GM18507 (cell line): ENCODE results near the gene DLGAP5.
A peak's percentile ranks its signal among the peaks of the same experiment; 100 is the strongest.

Experiments
- DNase-seq: peaks from one replicate; pipeline ENCODE4 v3.0.0; 2011; ENCODE audit warnings: low read depth; ENCODE audit not compliant: insufficient read length; ENCODE audit errors: extremely low spot score
- FAIRE-seq: peaks from 2 replicates; lab custom pipeline; 2011; peaks lifted over from hg19 to GRCh38; lab: Jason Lieb, UNC

DLGAP5 gene

GRCh38 chr14:55191203-55192053, at the start of gene DLGAP5:
Gene DLGAP5 (minus strand): TSS chr14:55191585. CDS start chr14:55189179, 2,406 bp downstream.
- DNase-seq = peak; percentile 95
- FAIRE-seq = peak; percentile 98

- FAIRE-seq (no peak), DNase-seq (no peak)
Observed at GRCh38 chr14:55240526-55241178, 49.3 kb upstream of the DLGAP5 start.

GRCh38 chr14:55239320-55239719, 47.9 kb upstream of the DLGAP5 start:
- DNase-seq = no peak

GRCh38 chr14:55238019-55238680, 46.8 kb upstream of the DLGAP5 start:
- FAIRE-seq = no peak
- DNase-seq = no peak

More at GRCh38 chr14:55239320-55239719, 47.9 kb upstream of the DLGAP5 start:
- FAIRE-seq = no peak

DNA sequence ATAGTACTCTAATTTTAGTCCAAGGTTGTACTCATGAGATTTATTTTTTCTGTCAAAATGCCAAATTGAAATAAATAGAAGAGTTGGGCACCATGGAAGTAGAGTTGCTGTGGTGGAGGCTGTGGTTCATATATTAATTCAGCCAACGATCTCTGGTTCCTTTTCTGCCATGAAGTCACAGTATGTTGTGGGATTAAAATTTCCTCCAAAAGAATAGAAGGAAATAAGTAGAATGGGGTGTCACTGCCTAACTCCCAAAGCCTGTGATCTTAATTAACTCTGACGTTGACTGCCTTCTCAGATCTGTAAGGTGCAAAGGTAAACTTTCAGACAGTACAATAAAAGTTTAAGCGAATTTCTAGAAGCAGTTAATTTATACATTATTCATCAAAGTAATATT, 42.2 kb upstream of the DLGAP5 start:
- DNase-seq (no peak), FAIRE-seq (no peak)

DNA sequence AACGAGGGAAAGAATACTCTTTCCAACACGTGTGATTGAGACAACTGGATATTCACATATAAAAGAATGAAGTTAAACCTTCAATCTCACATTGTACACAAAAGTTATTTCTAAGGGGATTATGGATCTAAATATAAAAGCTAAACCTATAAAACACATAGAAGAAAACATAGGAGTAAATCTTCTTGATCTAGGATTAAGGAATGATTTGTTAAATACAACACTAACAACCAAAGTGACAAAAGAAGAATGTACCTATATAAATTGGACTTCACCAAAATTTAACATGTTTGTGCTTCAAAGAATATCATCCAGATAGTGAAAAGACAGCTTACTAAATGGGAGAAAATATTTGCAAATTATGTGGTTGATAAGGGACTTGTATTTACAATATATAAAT, 36.9 kb upstream of the DLGAP5 start:
- no peak for FAIRE-seq
- no peak for DNase-seq

DNA sequence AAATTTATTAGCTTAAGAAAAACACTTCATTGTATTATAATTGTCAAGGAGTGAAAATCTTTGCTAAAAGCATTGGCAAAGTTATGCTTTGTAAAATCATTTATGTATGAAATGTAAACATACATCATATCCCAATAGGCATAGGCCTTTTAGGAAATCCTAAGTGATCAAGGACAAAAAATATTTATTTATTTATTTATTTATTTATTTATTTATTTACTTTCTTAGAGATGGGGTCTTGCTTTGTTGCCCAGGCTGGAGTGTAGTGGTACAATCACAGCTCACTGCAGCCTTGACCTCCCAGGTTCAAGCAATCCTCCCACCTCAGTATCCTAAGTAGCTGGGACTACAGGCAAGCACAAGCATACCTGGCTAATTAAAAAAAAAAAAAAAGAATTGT, 32.0 kb upstream of the DLGAP5 start:
- no peak for DNase-seq
- no peak for FAIRE-seq

GRCh38 chr14:55221968-55222367, 30.6 kb upstream of the DLGAP5 start:
- FAIRE-seq = no peak

GRCh38 chr14:55221186-55221585, 29.8 kb upstream of the DLGAP5 start:
- FAIRE-seq (no peak), DNase-seq (no peak)

More at GRCh38 chr14:55221968-55222367, 30.6 kb upstream of the DLGAP5 start:
- DNase-seq = no peak

DNA sequence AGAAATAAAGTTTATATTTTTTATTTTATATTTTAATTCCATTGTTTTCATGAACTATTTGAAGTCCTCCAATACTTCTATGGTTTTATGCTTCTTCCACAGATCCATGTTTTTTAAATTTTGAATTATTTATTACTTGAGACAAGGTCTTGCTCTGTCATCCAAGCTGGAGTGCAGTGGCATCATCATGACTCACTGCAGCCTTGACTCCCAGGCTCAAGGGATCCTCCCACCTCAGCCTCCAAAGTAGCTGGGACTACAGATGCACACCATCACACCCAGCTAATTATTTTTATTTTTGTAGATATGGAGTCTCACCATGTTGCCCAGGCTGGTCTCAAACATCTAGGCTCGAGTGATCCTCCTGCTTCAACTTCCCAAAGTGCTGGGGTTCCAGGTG, 28.8 kb upstream of the DLGAP5 start:
- no peak for FAIRE-seq
- no peak for DNase-seq

DNA sequence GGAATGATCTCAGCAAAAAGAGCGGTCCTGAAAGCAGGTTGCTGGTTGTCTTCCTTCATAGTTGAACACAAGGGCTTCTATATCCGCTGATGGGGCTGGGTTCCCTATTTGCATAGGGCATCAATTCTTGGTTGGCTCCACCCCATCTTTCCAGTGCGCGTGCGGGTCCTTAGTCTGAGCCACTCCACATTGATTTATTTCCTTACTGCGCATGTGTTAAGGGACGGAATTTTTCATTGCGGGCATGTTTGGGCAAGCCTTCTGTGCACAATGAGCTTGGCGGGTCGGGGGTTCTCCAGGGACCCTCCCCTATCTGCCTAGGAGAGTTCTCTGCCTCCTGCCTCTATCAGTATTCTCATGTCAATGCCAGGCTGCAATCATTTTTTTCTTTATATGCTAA, 21.2 kb upstream of the DLGAP5 start:
- FAIRE-seq = no peak
- DNase-seq = no peak

- no peak for FAIRE-seq
Observed at GRCh38 chr14:55207832-55208231, 16.4 kb upstream of the DLGAP5 start.

GRCh38 chr14:55206175-55206693, 14.8 kb upstream of the DLGAP5 start:
- DNase-seq (no peak), FAIRE-seq (no peak)

More at GRCh38 chr14:55207832-55208231, 16.4 kb upstream of the DLGAP5 start:
- DNase-seq = no peak

- DNase-seq (no peak), FAIRE-seq (no peak)
Observed at GRCh38 chr14:55201219-55202101, 10.1 kb upstream of the DLGAP5 start.

GRCh38 chr14:55200651-55201050, 9.3 kb upstream of the DLGAP5 start:
- FAIRE-seq (no peak), DNase-seq (no peak)

DNA sequence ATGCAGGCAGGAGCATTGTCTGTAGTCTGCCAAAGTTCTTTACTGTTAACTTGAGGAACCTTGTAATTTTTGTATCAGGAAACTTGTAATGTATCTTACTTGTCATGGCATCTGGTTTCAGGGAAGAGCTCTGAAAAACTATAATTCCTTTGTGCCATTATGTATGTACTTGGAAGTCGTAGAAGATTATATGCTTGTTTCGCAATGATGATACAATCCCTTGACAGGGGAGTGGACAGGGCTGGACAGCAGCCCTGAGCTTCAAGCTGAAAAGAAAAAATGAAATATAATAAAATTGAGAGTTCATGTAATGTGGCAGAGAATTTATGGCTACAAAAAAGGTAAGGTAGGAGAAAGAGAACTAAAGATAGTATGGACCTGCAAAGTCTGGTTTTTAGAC, 7.4 kb upstream of the DLGAP5 start:
- FAIRE-seq (no peak), DNase-seq (no peak)

DNA sequence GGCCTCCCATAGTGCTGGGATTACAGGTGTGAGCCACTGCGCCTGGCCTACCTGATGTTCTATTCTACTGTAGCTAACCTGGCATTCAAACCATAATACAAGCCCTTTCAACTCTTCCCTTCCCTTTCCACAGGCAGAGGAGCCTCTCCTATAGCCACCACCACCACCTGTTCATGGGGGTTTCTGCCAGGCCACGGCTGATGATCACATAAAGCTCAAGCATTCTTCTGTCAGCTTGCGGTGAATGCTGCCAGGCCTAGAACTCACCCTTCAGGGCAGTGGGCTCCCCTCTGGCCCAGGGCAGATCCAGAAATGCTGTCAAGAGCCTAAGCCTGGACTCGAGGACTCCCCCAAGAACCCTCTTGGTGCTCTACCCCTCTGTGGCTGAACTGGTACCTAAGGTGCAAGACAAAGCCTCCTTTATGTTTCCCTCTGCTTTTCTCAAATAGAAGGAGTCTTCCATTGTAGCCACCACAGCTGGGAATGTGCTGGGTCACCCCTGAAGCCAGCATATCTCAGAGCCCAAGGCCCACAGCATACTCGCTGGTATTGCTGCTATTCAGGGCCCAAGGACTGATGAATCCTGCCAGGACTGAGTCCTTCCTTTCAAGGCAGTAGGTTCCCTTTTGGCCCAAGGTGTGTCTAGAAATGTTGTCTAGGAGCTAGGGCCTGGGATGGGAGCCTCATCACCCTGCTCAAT, 3.4 kb upstream of the DLGAP5 start:
- FAIRE-seq (no peak), DNase-seq (no peak)

GRCh38 chr14:55192054-55192621, 753 bp upstream of the DLGAP5 start:
- peak; percentile 18 for FAIRE-seq
- DNase-seq = no peak
